ENCODE results near the gene EN2.

Gene EN2

DNA sequence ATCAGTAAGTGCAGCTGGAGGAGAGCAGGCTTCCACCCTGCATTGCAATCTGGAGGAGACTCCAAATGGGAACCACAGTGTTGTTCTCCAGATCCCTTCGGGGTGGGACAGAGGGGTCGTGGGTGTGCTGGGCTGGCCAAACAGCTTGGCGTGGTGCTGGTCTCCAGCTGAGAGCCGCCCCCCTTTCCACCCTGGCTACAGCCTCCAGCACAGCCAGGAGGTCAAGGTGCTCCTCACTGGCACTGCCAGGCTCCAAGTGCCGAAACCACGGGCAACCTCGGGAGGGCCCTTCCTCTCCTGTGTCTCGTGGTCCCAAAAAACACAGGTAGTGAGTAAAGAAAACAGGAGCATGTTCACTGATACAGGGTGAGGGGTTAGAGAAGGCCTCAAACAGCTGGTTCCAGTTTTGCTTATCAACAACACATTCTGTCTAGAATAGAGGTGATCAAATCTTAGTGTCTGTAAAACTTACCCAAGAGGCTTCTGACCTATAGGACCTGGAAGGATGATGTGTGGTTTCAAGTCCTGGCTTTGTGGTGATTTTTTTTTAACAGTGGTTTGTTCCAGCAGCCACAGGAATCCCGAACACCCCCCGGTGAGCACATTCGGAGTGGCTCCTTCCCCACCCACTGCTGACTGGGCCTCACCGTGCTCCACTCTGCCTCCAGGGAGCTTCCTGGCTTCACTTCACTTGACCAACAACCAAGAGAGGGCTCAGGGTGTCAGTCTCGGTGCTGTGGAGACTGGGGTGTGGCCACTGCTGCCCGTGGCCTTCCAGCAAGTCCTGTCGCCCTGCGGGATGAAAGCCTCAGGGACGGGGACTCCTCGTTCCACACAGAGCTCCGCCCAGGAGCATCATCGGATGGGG is 31.2 kb upstream of the EN2 start:
- H3K36me3 ChIP-seq (ENCODE audit: control insufficient read depth in 2 of 2, insufficient read depth in 2 of 2, low read length in 2 of 2) = no peaks in the 10 kb centered on the region
- H3K9me3 ChIP-seq (ENCODE audit: control insufficient read depth in 2 of 2, low read length in 2 of 2) = no peaks in the 10 kb centered on the region
- H3K27ac ChIP-seq (ENCODE audit: low read depth in 2 of 2, low read length in 2 of 2) = no peak overlapping the region
- H3K4me3 ChIP-seq (ENCODE audit: low read length in 2 of 2) = no peak overlapping the region
- no peaks in the 10 kb centered on the region for H3K4me1 ChIP-seq (ENCODE audit: control insufficient read depth in 2 of 2, insufficient read depth in 2 of 2, low read length in 2 of 2)
- peaks cover 7 to 8% of the 10 kb centered on the region in 2 donors for H3K27me3 ChIP-seq (ENCODE audit: control insufficient read depth in 2 of 2, insufficient read depth in 2 of 2, low read length in 2 of 2)
- H3K9ac ChIP-seq (ENCODE audit: low read depth in 1 of 2, low read length in 2 of 2) = no peak overlapping the region

DNA sequence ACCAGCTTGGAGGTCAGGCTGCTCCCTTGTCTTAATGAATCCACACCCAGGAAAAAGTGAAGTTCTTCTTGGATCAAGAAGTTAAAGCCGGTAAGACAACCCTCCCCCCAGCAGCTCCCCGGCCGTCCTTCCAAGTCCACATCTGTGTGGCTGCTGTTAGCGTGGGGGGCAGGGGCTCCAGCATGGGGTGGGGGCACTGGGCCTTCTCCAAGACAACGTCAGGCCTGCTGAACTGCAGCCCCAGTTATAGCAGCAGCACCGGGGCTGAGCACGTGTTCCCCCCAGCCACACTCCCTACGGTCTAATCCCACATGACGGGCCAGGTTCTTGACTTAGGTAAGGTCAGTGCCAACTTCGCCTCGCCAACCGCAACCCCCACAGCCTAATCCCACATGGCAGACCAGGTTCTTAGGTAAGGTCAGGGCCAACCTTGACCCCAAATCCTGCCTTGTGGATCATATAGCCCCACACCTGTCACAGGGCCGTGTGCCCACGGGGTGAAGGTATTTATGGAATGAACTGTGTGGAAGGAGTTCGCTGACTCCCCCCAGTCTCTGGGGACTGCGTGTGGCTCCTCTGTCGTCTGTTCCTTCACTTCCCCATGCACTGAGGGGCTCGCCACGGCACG is 30.4 kb upstream of the EN2 start:
- H3K9me3 ChIP-seq (ENCODE audit: control insufficient read depth in 2 of 2, low read length in 2 of 2) = no peaks in the 10 kb centered on the region
- H3K36me3 ChIP-seq (ENCODE audit: control insufficient read depth in 2 of 2, insufficient read depth in 2 of 2, low read length in 2 of 2) = no peaks in the 10 kb centered on the region
- H3K4me3 ChIP-seq (ENCODE audit: low read length in 2 of 2) = no peak overlapping the region
- no peaks in the 10 kb centered on the region for H3K4me1 ChIP-seq (ENCODE audit: control insufficient read depth in 2 of 2, insufficient read depth in 2 of 2, low read length in 2 of 2)
- H3K9ac ChIP-seq (ENCODE audit: low read depth in 1 of 2, low read length in 2 of 2) = no peak overlapping the region
- H3K27ac ChIP-seq (ENCODE audit: low read depth in 2 of 2, low read length in 2 of 2) = no peak overlapping the region
- H3K27me3 ChIP-seq (ENCODE audit: control insufficient read depth in 2 of 2, insufficient read depth in 2 of 2, low read length in 2 of 2) = peaks cover 9 to 10% of the 10 kb centered on the region in 2 donors

DNA sequence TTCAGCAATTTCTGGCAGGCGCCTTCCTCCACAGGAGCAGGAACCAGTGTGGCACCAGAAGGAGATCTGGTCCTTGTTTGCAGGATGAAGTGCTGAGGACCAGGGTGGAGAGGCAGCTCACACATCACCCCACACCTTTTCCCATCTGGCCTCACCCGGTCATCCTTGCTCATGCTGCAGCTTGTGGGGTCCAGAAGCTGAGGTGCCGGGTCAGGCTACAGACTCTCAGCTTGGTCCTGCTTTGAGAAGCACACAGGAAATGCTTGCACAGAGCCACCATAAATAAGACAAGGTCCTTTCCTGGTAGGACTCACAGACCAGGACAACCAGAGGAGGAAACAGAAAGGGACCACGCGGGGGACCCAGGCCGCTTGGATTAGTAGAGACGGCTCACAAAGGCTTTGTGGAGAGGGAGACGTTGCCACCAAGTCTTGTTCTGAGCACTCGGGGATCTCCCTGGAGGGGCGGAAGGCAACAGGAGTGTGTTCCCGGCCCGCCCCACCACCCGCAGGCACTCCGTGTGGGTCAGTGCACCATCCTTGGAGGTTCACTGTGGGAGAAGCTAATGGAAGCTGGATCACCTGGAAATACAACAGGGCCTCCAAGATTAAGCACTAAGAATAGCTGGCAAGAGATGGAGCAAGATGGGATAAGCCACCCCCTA is 29.6 kb upstream of the EN2 start:
- H3K27me3 ChIP-seq (ENCODE audit: control insufficient read depth in 2 of 2, insufficient read depth in 2 of 2, low read length in 2 of 2) = peaks cover 9 to 10% of the 10 kb centered on the region in 2 donors
- H3K36me3 ChIP-seq (ENCODE audit: control insufficient read depth in 2 of 2, insufficient read depth in 2 of 2, low read length in 2 of 2) = no peaks in the 10 kb centered on the region
- no peaks in the 10 kb centered on the region for H3K4me1 ChIP-seq (ENCODE audit: control insufficient read depth in 2 of 2, insufficient read depth in 2 of 2, low read length in 2 of 2)
- H3K4me3 ChIP-seq (ENCODE audit: low read length in 2 of 2) = no peak overlapping the region
- no peak overlapping the region for H3K9ac ChIP-seq (ENCODE audit: low read depth in 1 of 2, low read length in 2 of 2)
- no peaks in the 10 kb centered on the region for H3K9me3 ChIP-seq (ENCODE audit: control insufficient read depth in 2 of 2, low read length in 2 of 2)
- H3K27ac ChIP-seq (ENCODE audit: low read depth in 2 of 2, low read length in 2 of 2) = no peak overlapping the region

DNA sequence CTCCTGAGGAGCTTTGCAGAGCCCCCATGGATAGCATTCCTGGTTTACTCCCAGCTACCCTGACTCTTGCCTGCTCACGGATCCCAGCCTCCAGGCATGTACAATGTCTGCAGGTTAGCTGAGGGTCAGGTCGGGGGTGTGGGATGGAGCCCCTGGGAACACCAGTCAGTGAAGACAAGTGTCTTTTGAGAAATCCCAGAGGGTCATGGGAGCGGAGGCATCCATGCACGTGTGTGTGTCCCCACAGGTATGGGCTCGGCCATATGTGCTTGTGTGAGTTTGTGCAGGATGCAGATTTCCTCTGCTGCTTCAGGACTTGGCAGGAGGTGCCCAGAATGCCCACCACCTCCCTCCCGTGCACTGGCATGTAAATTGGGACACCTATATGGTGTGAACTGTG is 28.3 kb upstream of the EN2 start:
- no peaks in the 10 kb centered on the region for H3K4me1 ChIP-seq (ENCODE audit: control insufficient read depth in 2 of 2, insufficient read depth in 2 of 2, low read length in 2 of 2)
- H3K27ac ChIP-seq (ENCODE audit: low read depth in 2 of 2, low read length in 2 of 2) = no peak overlapping the region
- peaks cover 7 to 10% of the 10 kb centered on the region in 2 donors for H3K27me3 ChIP-seq (ENCODE audit: control insufficient read depth in 2 of 2, insufficient read depth in 2 of 2, low read length in 2 of 2)
- no peaks in the 10 kb centered on the region for H3K9me3 ChIP-seq (ENCODE audit: control insufficient read depth in 2 of 2, low read length in 2 of 2)
- no peak overlapping the region for H3K9ac ChIP-seq (ENCODE audit: low read depth in 1 of 2, low read length in 2 of 2)
- no peak overlapping the region for H3K4me3 ChIP-seq (ENCODE audit: low read length in 2 of 2)
- no peaks in the 10 kb centered on the region for H3K36me3 ChIP-seq (ENCODE audit: control insufficient read depth in 2 of 2, insufficient read depth in 2 of 2, low read length in 2 of 2)

DNA sequence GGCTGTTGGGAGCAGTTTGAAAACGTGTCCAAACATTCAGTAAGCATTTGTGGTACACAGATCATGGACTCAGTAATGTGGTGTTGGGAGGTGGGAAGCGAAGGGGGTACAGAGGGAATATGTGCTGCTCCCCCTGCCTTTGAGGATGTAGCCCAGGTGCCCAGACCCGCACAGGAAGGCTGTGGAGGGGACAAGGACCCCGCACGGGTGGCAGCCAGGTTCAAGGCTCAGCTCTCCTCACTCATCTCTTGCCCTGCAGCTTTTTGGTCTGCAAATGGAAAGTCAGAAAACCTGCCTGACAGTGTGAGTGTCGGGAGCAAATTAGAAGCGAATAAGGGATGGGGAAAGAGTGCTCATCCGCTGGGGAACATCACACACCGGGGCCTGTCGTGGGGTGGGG is 27.3 kb upstream of the EN2 start:
- H3K27me3 ChIP-seq (ENCODE audit: control insufficient read depth in 2 of 2, insufficient read depth in 2 of 2, low read length in 2 of 2) = peaks cover 7 to 8% of the 10 kb centered on the region in 2 donors
- no peaks in the 10 kb centered on the region for H3K9me3 ChIP-seq (ENCODE audit: control insufficient read depth in 2 of 2, low read length in 2 of 2)
- H3K4me1 ChIP-seq (ENCODE audit: control insufficient read depth in 2 of 2, insufficient read depth in 2 of 2, low read length in 2 of 2) = no peaks in the 10 kb centered on the region
- H3K27ac ChIP-seq (ENCODE audit: low read depth in 2 of 2, low read length in 2 of 2) = no peak overlapping the region
- H3K4me3 ChIP-seq (ENCODE audit: low read length in 2 of 2) = no peak overlapping the region
- H3K9ac ChIP-seq (ENCODE audit: low read depth in 1 of 2, low read length in 2 of 2) = no peak overlapping the region
- no peaks in the 10 kb centered on the region for H3K36me3 ChIP-seq (ENCODE audit: control insufficient read depth in 2 of 2, insufficient read depth in 2 of 2, low read length in 2 of 2)

DNA sequence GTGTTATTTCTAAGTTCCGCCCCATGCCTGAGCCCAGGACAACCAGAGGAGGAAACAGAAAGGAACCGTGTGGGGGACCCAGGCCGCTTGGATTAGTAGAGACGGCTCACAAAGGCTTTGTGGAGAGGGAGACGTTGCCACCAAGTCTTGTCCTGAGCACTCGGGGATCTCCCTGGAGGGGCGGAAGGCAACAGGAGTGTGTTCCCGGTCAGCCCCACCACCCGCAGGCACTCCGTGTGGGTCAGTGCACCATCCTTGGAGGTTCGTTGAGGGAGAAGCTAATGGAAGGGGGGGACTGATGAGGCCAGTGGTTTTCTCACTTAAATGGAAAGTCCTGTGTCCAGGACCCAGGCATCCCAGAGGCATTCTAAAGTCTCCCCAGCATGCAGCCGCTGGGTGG is 26.7 kb upstream of the EN2 start:
- Histone ChIP-seq H3K9me3 (ENCODE audit: control insufficient read depth in 2 of 2, low read length in 2 of 2) (no peaks in the 10 kb centered on the region), H3K27ac (ENCODE audit: low read depth in 2 of 2, low read length in 2 of 2) (no peak overlapping the region), H3K36me3 (ENCODE audit: control insufficient read depth in 2 of 2, insufficient read depth in 2 of 2, low read length in 2 of 2) (no peaks in the 10 kb centered on the region), H3K27me3 (ENCODE audit: control insufficient read depth in 2 of 2, insufficient read depth in 2 of 2, low read length in 2 of 2) (peaks cover 7 to 9% of the 10 kb centered on the region in 2 donors), H3K4me3 (ENCODE audit: low read length in 2 of 2) (no peak overlapping the region), H3K4me1 (ENCODE audit: control insufficient read depth in 2 of 2, insufficient read depth in 2 of 2, low read length in 2 of 2) (no peaks in the 10 kb centered on the region), H3K9ac (ENCODE audit: low read depth in 1 of 2, low read length in 2 of 2) (no peak overlapping the region)

DNA sequence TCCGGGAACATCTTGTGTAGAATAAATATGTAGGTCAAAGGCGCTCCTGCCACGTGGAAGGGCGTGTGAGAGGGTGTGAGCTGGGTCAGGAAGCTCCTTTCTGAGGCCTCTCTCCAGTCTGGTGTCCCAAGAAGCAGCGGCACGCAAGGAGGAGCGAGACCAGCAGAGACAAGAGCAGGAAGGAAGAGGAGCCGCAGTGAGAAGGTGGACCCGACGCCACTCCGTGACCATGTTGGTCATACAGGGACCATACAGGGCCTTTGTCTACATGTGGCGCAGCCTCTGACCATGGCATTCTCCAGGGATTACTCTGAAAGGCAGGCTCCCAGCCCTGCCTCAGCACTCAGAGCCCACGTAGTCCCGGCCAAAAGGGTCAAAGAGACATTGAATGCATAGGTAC is 26.2 kb upstream of the EN2 start:
- Histone ChIP-seq H3K27ac (ENCODE audit: low read depth in 2 of 2, low read length in 2 of 2) (no peak overlapping the region), H3K36me3 (ENCODE audit: control insufficient read depth in 2 of 2, insufficient read depth in 2 of 2, low read length in 2 of 2) (no peaks in the 10 kb centered on the region), H3K9me3 (ENCODE audit: control insufficient read depth in 2 of 2, low read length in 2 of 2) (no peaks in the 10 kb centered on the region), H3K27me3 (ENCODE audit: control insufficient read depth in 2 of 2, insufficient read depth in 2 of 2, low read length in 2 of 2) (peaks cover 9 to 11% of the 10 kb centered on the region in 2 donors), H3K4me1 (ENCODE audit: control insufficient read depth in 2 of 2, insufficient read depth in 2 of 2, low read length in 2 of 2) (no peaks in the 10 kb centered on the region), H3K9ac (ENCODE audit: low read depth in 1 of 2, low read length in 2 of 2) (no peak overlapping the region), H3K4me3 (ENCODE audit: low read length in 2 of 2) (no peak overlapping the region)

DNA sequence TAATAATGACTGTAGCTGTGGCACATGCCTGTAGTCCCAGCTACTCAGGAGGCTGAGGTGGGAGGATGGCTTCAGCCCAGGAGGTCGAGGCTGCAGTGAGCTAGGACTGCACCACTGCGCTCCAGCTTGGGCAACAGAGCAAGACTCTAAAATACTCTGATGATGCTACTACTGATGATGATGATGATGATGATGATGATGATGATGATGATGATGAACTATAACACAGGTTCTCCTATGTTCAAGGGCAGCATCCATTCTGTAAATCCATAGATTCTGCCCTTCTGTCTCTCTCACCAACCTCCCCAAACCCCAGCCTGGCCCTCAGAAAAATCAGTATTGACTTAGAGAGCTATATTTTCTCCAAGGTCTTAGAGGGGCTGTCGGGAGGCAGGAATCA is 22.8 kb upstream of the EN2 start:
- Histone ChIP-seq H3K4me1 (ENCODE audit: control insufficient read depth in 2 of 2, insufficient read depth in 2 of 2, low read length in 2 of 2) (no peaks in the 10 kb centered on the region), H3K27me3 (ENCODE audit: control insufficient read depth in 2 of 2, insufficient read depth in 2 of 2, low read length in 2 of 2) (peaks cover 13 to 18% of the 10 kb centered on the region in 2 donors), H3K9me3 (ENCODE audit: control insufficient read depth in 2 of 2, low read length in 2 of 2) (no peaks in the 10 kb centered on the region), H3K36me3 (ENCODE audit: control insufficient read depth in 2 of 2, insufficient read depth in 2 of 2, low read length in 2 of 2) (no peaks in the 10 kb centered on the region), H3K27ac (ENCODE audit: low read depth in 2 of 2, low read length in 2 of 2) (no peak overlapping the region), H3K4me3 (ENCODE audit: low read length in 2 of 2) (no peak overlapping the region), H3K9ac (ENCODE audit: low read depth in 1 of 2, low read length in 2 of 2) (no peak overlapping the region)

DNA sequence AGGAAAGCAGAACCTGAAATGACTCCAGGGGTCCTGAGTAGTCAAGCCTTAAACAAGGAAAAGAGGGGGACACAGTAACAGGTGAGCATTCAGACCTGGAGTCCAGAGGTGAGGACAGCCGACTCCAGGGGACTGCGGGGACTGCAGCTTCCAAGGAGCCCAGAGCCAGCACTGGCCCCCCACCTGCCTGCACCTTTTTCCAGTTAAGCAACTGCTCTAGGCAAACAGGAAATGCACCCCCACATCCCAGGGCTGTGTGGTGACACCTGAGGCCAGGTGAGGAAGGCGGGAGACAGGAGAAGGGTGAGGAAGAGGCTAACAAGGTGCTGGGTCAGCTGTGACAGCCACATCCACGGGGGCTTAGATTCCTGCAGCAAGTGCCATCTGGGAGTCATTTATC is 20.1 kb upstream of the EN2 start:
- no peaks in the 10 kb centered on the region for H3K4me1 ChIP-seq (ENCODE audit: control insufficient read depth in 2 of 2, insufficient read depth in 2 of 2, low read length in 2 of 2)
- no peaks in the 10 kb centered on the region for H3K9me3 ChIP-seq (ENCODE audit: control insufficient read depth in 2 of 2, low read length in 2 of 2)
- H3K9ac ChIP-seq (ENCODE audit: low read depth in 1 of 2, low read length in 2 of 2) = no peak overlapping the region
- peaks cover 14 to 18% of the 10 kb centered on the region in 2 donors for H3K27me3 ChIP-seq (ENCODE audit: control insufficient read depth in 2 of 2, insufficient read depth in 2 of 2, low read length in 2 of 2)
- no peak overlapping the region for H3K4me3 ChIP-seq (ENCODE audit: low read length in 2 of 2)
- H3K36me3 ChIP-seq (ENCODE audit: control insufficient read depth in 2 of 2, insufficient read depth in 2 of 2, low read length in 2 of 2) = no peaks in the 10 kb centered on the region
- H3K27ac ChIP-seq (ENCODE audit: low read depth in 2 of 2, low read length in 2 of 2) = no peak overlapping the region

DNA sequence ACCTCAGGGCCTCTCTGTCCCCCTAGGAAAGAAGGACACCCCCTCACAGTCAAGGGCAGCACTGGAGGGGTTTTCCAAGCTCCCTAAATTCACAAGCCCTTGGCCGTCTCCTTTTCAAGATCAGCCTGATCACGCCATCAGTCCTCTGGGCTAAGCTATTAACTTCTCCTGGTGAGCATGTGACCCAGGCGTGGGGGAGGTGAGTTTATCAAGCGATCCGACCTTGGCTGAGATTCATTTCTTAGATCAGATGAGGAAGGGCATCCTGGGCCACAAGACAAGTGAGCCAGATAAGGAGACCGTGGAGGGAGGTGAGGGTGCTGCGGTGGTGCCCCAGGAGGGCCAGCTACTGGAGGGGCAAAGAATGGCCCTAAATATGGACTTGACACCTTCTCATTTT is 19.2 kb upstream of the EN2 start:
- no peaks in the 10 kb centered on the region for H3K4me1 ChIP-seq (ENCODE audit: control insufficient read depth in 2 of 2, insufficient read depth in 2 of 2, low read length in 2 of 2)
- H3K9ac ChIP-seq (ENCODE audit: low read depth in 1 of 2, low read length in 2 of 2) = no peak overlapping the region
- no peaks in the 10 kb centered on the region for H3K36me3 ChIP-seq (ENCODE audit: control insufficient read depth in 2 of 2, insufficient read depth in 2 of 2, low read length in 2 of 2)
- H3K27ac ChIP-seq (ENCODE audit: low read depth in 2 of 2, low read length in 2 of 2) = no peak overlapping the region
- peaks cover 18 to 24% of the 10 kb centered on the region in 2 donors for H3K27me3 ChIP-seq (ENCODE audit: control insufficient read depth in 2 of 2, insufficient read depth in 2 of 2, low read length in 2 of 2)
- H3K4me3 ChIP-seq (ENCODE audit: low read length in 2 of 2) = no peak overlapping the region
- H3K9me3 ChIP-seq (ENCODE audit: control insufficient read depth in 2 of 2, low read length in 2 of 2) = no peaks in the 10 kb centered on the region
